Loucy (cell line): ENCODE data around the gene TNNT3.
"Not testable (repeated sequence)": the region's sequence is repeated elsewhere in the genome, so short reads cannot be mapped to it uniquely, and the experiment has no call there.

Experiments
- H2AFZ ChIP-seq: fragments of 200-600 bp; sonication (generic); 2 replicates; pipeline ENCODE4 v1.6.0; 2016; ENCODE audit warnings: antibody characterized with exemption, mild to moderate bottlenecking, low read length, moderate library complexity
- H3F3A ChIP-seq: fragments of 200-600 bp; 2 replicates; pipeline ENCODE4 v1.6.0; 2016; ENCODE audit warnings: antibody characterized with exemption, low read depth, mild to moderate bottlenecking
- H3K27me3 ChIP-seq: fragments of 200-600 bp; sonication (generic); 2 replicates; pipeline ENCODE4 v1.6.1; 2014; ENCODE audit warnings: low read length, mild to moderate bottlenecking; ENCODE audit not compliant: insufficient read depth, poor library complexity, severe bottlenecking
- H3K36me3 ChIP-seq: fragments of 200-600 bp; sonication (generic); 2 replicates; pipeline ENCODE4 v1.6.1; 2016; ENCODE audit warnings: low read length; ENCODE audit not compliant: insufficient read depth
- H3K4me1 ChIP-seq: fragments of 200-600 bp; sonication (generic); 2 replicates; pipeline ENCODE4 v1.5.1; 2014; ENCODE audit warnings: low read length, mild to moderate bottlenecking; ENCODE audit not compliant: insufficient read depth, poor library complexity, severe bottlenecking
- H3K4me2 ChIP-seq: fragments of 200-600 bp; sonication (generic); 2 replicates; pipeline ENCODE4 v1.6.0; 2014; ENCODE audit warnings: antibody characterized with exemption, low read length, low read depth, mild to moderate bottlenecking; ENCODE audit not compliant: poor library complexity, severe bottlenecking
- H3K4me3 ChIP-seq: fragments of 200-600 bp; sonication (generic); 2 replicates; pipeline ENCODE4 v1.5.1; 2014; ENCODE audit warnings: low read length, mild to moderate bottlenecking, mixed read lengths; ENCODE audit not compliant: poor library complexity, severe bottlenecking
- H3K79me2 ChIP-seq: fragments of 200-600 bp; sonication (generic); 2 replicates; pipeline ENCODE4 v1.6.1; 2014; ENCODE audit warnings: low read length; ENCODE audit not compliant: insufficient read depth
- H3K9ac ChIP-seq: fragments of 200-600 bp; sonication (generic); 2 replicates; pipeline ENCODE4 v1.6.0; 2014; ENCODE audit warnings: mild to moderate bottlenecking, low read depth, low read length, moderate library complexity; ENCODE audit not compliant: poor library complexity, severe bottlenecking
- H3K9me2 ChIP-seq: fragments of 200-600 bp; sonication (generic); replicated peaks from 2 replicates; pipeline ENCODE4 v1.6.1; 2016; ENCODE audit warnings: low read depth, low read length, mixed read lengths
- H3K9me3 ChIP-seq: fragments of 200-600 bp; sonication (generic); 2 replicates; pipeline ENCODE4 v1.6.1; 2014; ENCODE audit warnings: mild to moderate bottlenecking, antibody characterized with exemption, low read length, low read depth; ENCODE audit not compliant: insufficient read depth
- H4K20me1 ChIP-seq: fragments of 200-600 bp; sonication (generic); 2 replicates; pipeline ENCODE4 v1.6.0; 2014; ENCODE audit warnings: antibody characterized with exemption, low read length, mild to moderate bottlenecking; ENCODE audit not compliant: insufficient read depth, poor library complexity, severe bottlenecking
- CTCF ChIP-seq: fragments of 200-600 bp; sonication (generic); conservative IDR thresholded peaks from 2 replicates; pipeline ENCODE4 v1.5.1; 2014; ENCODE audit warnings: mild to moderate bottlenecking, antibody characterized with exemption, low read length
- EZH2phosphoT487 ChIP-seq: fragments of 200-600 bp; IDR thresholded peaks from 2 replicates; pipeline ENCODE4 v1.6.1; 2018; ENCODE audit warnings: antibody characterized with exemption, mild to moderate bottlenecking, moderate library complexity, borderline replicate concordance

The TNNT3 gene

GRCh38 chr11:1871531-1871930 lies 48.0 kb upstream of the TNNT3 start:
- Histone ChIP-seq H3K9me3 (no peaks in the 10 kb centered on the region), H3F3A (no peaks in the 10 kb centered on the region), H3K9me2 (no peaks in the 10 kb centered on the region), H3K9ac (no peak overlapping the region), H3K79me2 (peaks cover 9% of the 10 kb centered on the region; the same call in 1 of the 2 replicates), H3K4me2 (no peak overlapping the region), H2AFZ (no peak overlapping the region), H3K4me3 (no peak overlapping the region), H3K4me1 (no peaks in the 10 kb centered on the region), H3K27me3 (no peaks in the 10 kb centered on the region), H4K20me1 (peaks cover 4% of the 10 kb centered on the region), H3K36me3 (no peaks in the 10 kb centered on the region)
- TF ChIP-seq EZH2phosphoT487: no peak
- no peak for TF ChIP-seq CTCF

- no peaks in the 10 kb centered on the region for H3K9me3 ChIP-seq
- no peaks in the 10 kb centered on the region for H3K9me2 ChIP-seq
- H2AFZ ChIP-seq: no peak overlapping the region
- no peak overlapping the region for H3K4me3 ChIP-seq
- H3K79me2 ChIP-seq: peaks cover 9% of the 10 kb centered on the region; the same call in 1 of the 2 replicates
- no peaks in the 10 kb centered on the region for H3F3A ChIP-seq
- peaks cover 4% of the 10 kb centered on the region for H4K20me1 ChIP-seq
- H3K36me3 ChIP-seq: no peaks in the 10 kb centered on the region
- H3K4me1 ChIP-seq: no peaks in the 10 kb centered on the region
- no peak overlapping the region for H3K4me2 ChIP-seq
- H3K9ac ChIP-seq: no peak overlapping the region
- no peaks in the 10 kb centered on the region for H3K27me3 ChIP-seq
- TF ChIP-seq EZH2phosphoT487 (no peak), CTCF (no peak)
These were observed 47.1 kb upstream of the TNNT3 start for GRCh38 chr11:1872267-1872985.

GRCh38 chr11:1873048-1873812 lies 46.3 kb upstream of the TNNT3 start:
- no peak overlapping the region for H3K9ac ChIP-seq
- H3K79me2 ChIP-seq: peaks cover 12% of the 10 kb centered on the region; the same call in 1 of the 2 replicates
- no peaks in the 10 kb centered on the region for H3K27me3 ChIP-seq
- no peaks in the 10 kb centered on the region for H3K36me3 ChIP-seq
- no peak overlapping the region for H3K4me3 ChIP-seq
- TF ChIP-seq EZH2phosphoT487 (no peak), CTCF (no peak)
- peaks cover 4% of the 10 kb centered on the region for H4K20me1 ChIP-seq
- no peaks in the 10 kb centered on the region for H3F3A ChIP-seq
- no peaks in the 10 kb centered on the region for H3K4me1 ChIP-seq
- no peak overlapping the region for H2AFZ ChIP-seq
- no peak overlapping the region for H3K4me2 ChIP-seq
- H3K9me2 ChIP-seq: no peaks in the 10 kb centered on the region
- no peaks in the 10 kb centered on the region for H3K9me3 ChIP-seq

GRCh38 chr11:1873813-1874150 lies 45.7 kb upstream of the TNNT3 start:
- not testable (repeated sequence) for H3K27me3 ChIP-seq, H3K9me2 ChIP-seq, H3K4me1 ChIP-seq, H2AFZ ChIP-seq, H3F3A ChIP-seq, H3K9ac ChIP-seq, H4K20me1 ChIP-seq, H3K36me3 ChIP-seq, H3K9me3 ChIP-seq, H3K4me2 ChIP-seq, H3K4me3 ChIP-seq
- peaks cover 12% of the 10 kb centered on the region; the same call in 1 of the 2 replicates for H3K79me2 ChIP-seq

- H4K20me1 ChIP-seq, H3K9ac ChIP-seq, H3K4me2 ChIP-seq, H2AFZ ChIP-seq, H3K4me3 ChIP-seq, H3K9me3 ChIP-seq, H3K9me2 ChIP-seq, H3F3A ChIP-seq, H3K27me3 ChIP-seq, H3K36me3 ChIP-seq, H3K4me1 ChIP-seq: not testable (repeated sequence)
- H3K79me2 ChIP-seq: peaks cover 12% of the 10 kb centered on the region; the same call in 1 of the 2 replicates
These were observed 44.9 kb upstream of the TNNT3 start for GRCh38 chr11:1874441-1875092.
